ENCODE measurements around the gene PNPLA7. TPM values are rescaled to one million over a fixed set of nuclear protein-coding genes. Genes with fewer than 3 reads are reported as not detected.

Gene PNPLA7
- total RNA-seq, 1 experiment from 2014 or later: 3.9 TPM

GRCh38 chr9:137588311-137588710 is 38.1 kb upstream of the PNPLA7 start:
- ChIA-PET CTCF (interaction anchor here (0.6 kb wide), 1 partner anchor 9 kb away, joined by 6 read pairs; no protein-coding TSS in a partner anchor), POLR2A (no interaction called here)
- ATAC-seq: no peak
- Histone ChIP-seq H3K27me3 (ENCODE audit: control insufficient read depth, insufficient read depth, low read length) (no peaks in the 10 kb centered on the region), H3K27ac (ENCODE audit: low read length) (no peak overlapping the region), H3K4me3 (ENCODE audit: low read depth in 2 of 2, low read length in 2 of 2) (no peak overlapping the region), H3K4me1 (ENCODE audit: control insufficient read depth, insufficient read depth, low read length) (peaks cover 3% of the 10 kb centered on the region; the same call in 1 of the 2 replicates), H3K9me3 (ENCODE audit: control insufficient read depth, insufficient read depth, low read depth, low read length) (no peaks in the 10 kb centered on the region), H3K36me3 (ENCODE audit: control insufficient read depth, insufficient read depth, low read length) (no peaks in the 10 kb centered on the region; the same call in 1 of the 2 replicates)
- BruUV-seq (replicated peaks): no TSS peak
- in situ Hi-C loops (cut with HindIII; ENCODE audit: low pct_unique_long_range_greater_than_20kb, low sequenced_read_pairs): no loop called here
- intact Hi-C loops (cut with micrococcal nuclease; ENCODE audit: unreplicated experiment): no loop called here
- DNase-seq (ENCODE audit: low read depth, low spot score): no peak
- no peak for TF ChIP-seq REST (IDR thresholded peaks at IDR 0.05; ENCODE audit: insufficient read depth in 1 of 2, low read depth in 2 of 2, low read length in 1 of 2)
- TF ChIP-seq CTCF (IDR thresholded peaks at IDR 0.05): no peak
- no peak for TF ChIP-seq SIN3A (IDR thresholded peaks at IDR 0.05; ENCODE audit: borderline replicate concordance, insufficient read depth, low read depth, low read length)
- TF ChIP-seq POLR2AphosphoS5 (IDR thresholded peaks at IDR 0.05; ENCODE audit: low read depth, low read length): no peak
- TF ChIP-seq TCF7L2 (IDR thresholded peaks at IDR 0.05; ENCODE audit: low read depth, low read length): no peak

GRCh38 chr9:137586854-137587253 is 36.7 kb upstream of the PNPLA7 start:
- H3K36me3 ChIP-seq (ENCODE audit: control insufficient read depth, insufficient read depth, low read length): no peaks in the 10 kb centered on the region; the same call in 1 of the 2 replicates
- H3K9me3 ChIP-seq (ENCODE audit: control insufficient read depth, insufficient read depth, low read depth, low read length): no peaks in the 10 kb centered on the region
- peaks cover 3% of the 10 kb centered on the region; the same call in 1 of the 2 replicates for H3K4me1 ChIP-seq (ENCODE audit: control insufficient read depth, insufficient read depth, low read length)
- H3K27me3 ChIP-seq (ENCODE audit: control insufficient read depth, insufficient read depth, low read length): no peaks in the 10 kb centered on the region
- in situ Hi-C loops (cut with HindIII; ENCODE audit: low pct_unique_long_range_greater_than_20kb, low sequenced_read_pairs) (no loop called here), intact Hi-C loops (cut with micrococcal nuclease; ENCODE audit: unreplicated experiment) (no loop called here)
- POLR2A ChIA-PET: no interaction called here
- CTCF ChIA-PET: no interaction called here
- H3K27ac ChIP-seq (ENCODE audit: low read length): no peak overlapping the region
- BruUV-seq (replicated peaks): no TSS peak
- ATAC-seq (no peak), DNase-seq (ENCODE audit: low read depth, low spot score) (no peak)
- no peak overlapping the region for H3K4me3 ChIP-seq (ENCODE audit: low read depth in 2 of 2, low read length in 2 of 2)
- no peak for TF ChIP-seq TCF7L2 (IDR thresholded peaks at IDR 0.05; ENCODE audit: low read depth, low read length)
- TF ChIP-seq CTCF (IDR thresholded peaks at IDR 0.05): no peak
- TF ChIP-seq REST (IDR thresholded peaks at IDR 0.05; ENCODE audit: insufficient read depth in 1 of 2, low read depth in 2 of 2, low read length in 1 of 2): no peak
- TF ChIP-seq POLR2AphosphoS5 (IDR thresholded peaks at IDR 0.05; ENCODE audit: low read depth, low read length): no peak
- TF ChIP-seq SIN3A (IDR thresholded peaks at IDR 0.05; ENCODE audit: borderline replicate concordance, insufficient read depth, low read depth, low read length): no peak

Data from Panc1 (cell line).